22Rv1 (cell line): ENCODE measurements around the gene MEGF10.

ENCODE experiments used
- H3K27ac ChIP-seq: fragments of 450-650 bp; 2 replicates; pipeline ENCODE4 v1.5.1; 2017
- CTCF ChIP-seq: fragments of 450-650 bp; IDR thresholded peaks from 2 replicates; pipeline ENCODE4 v1.5.1; 2017; ENCODE audit warnings: mild to moderate bottlenecking
- ZFX ChIP-seq: fragments of 450-650 bp; IDR thresholded peaks from 2 replicates; pipeline ENCODE4 v1.6.1; 2017; ENCODE audit warnings: antibody characterized with exemption, borderline replicate concordance

The MEGF10 gene

GRCh38 chr5:127410959-127411358, 120.4 kb downstream of the MEGF10 start:
- H3K27ac ChIP-seq: no peak overlapping the region
- TF ChIP-seq CTCF: no peak
- TF ChIP-seq ZFX: no peak

- TF ChIP-seq ZFX (no peak), CTCF (no peak)
- no peak overlapping the region for H3K27ac ChIP-seq
Measured at GRCh38 chr5:127411381-127411780, 120.8 kb downstream of the MEGF10 start.

- TF ChIP-seq CTCF (no peak), ZFX (no peak)
Measured at GRCh38 chr5:127412698-127413097, 122.1 kb downstream of the MEGF10 start.

GRCh38 chr5:127415034-127415433, 124.4 kb downstream of the MEGF10 start:
- no peak overlapping the region for H3K27ac ChIP-seq
- TF ChIP-seq CTCF (no peak), ZFX (no peak)

More at GRCh38 chr5:127412698-127413097, 122.1 kb downstream of the MEGF10 start:
- H3K27ac ChIP-seq: no peak overlapping the region

- no peak for TF ChIP-seq CTCF
- TF ChIP-seq ZFX: no peak
- H3K27ac ChIP-seq: no peak overlapping the region
Measured at GRCh38 chr5:127416906-127417305, 126.3 kb downstream of the MEGF10 start.

GRCh38 chr5:127417528-127417927, 126.9 kb downstream of the MEGF10 start:
- TF ChIP-seq CTCF (no peak), ZFX (no peak)
- no peak overlapping the region for H3K27ac ChIP-seq

- H3K27ac ChIP-seq: no peak overlapping the region
Measured at GRCh38 chr5:127418367-127418766, 127.8 kb downstream of the MEGF10 start.

More at GRCh38 chr5:127418367-127418766, 127.8 kb downstream of the MEGF10 start:
- no peak for TF ChIP-seq CTCF
- no peak for TF ChIP-seq ZFX
